Effector memory CD4-positive, alpha-beta T cell (primary cell): ENCODE measurements around the gene FTH1.

Source experiments
- DNase-seq, 3 donors: peaks; one replicate each; pipeline ENCODE4 v3.0.0-alpha.2; 2020
- H3K27ac ChIP-seq: 2 replicates; pipeline ENCODE4 v1.7.0; 2013; ENCODE audit warnings: mild to moderate bottlenecking, low read length, moderate library complexity; ENCODE audit not compliant: insufficient read depth, poor library complexity, severe bottlenecking
- H3K27me3 ChIP-seq: replicated peaks from 2 replicates; pipeline ENCODE4 v1.7.0; 2013; ENCODE audit warnings: mild to moderate bottlenecking, low read length; ENCODE audit not compliant: insufficient read depth, control insufficient read depth, poor library complexity, severe bottlenecking
- H3K36me3 ChIP-seq: 2 replicates; pipeline ENCODE4 v1.7.0; 2013; ENCODE audit warnings: mild to moderate bottlenecking, low read length, moderate library complexity; ENCODE audit not compliant: control insufficient read depth, insufficient read depth
- H3K4me1 ChIP-seq: 2 replicates; pipeline ENCODE4 v1.7.0; 2013; ENCODE audit warnings: low read length, mild to moderate bottlenecking; ENCODE audit not compliant: control insufficient read depth, insufficient read depth, poor library complexity, severe bottlenecking
- H3K4me3 ChIP-seq: 2 replicates; pipeline ENCODE4 v1.7.0; 2013; ENCODE audit warnings: low read length, low read depth, mild to moderate bottlenecking; ENCODE audit not compliant: insufficient read depth, poor library complexity, severe bottlenecking
- H3K9me3 ChIP-seq: 2 replicates; pipeline ENCODE4 v1.7.0; 2013; ENCODE audit warnings: mild to moderate bottlenecking, low read length, moderate library complexity; ENCODE audit not compliant: control insufficient read depth

The FTH1 gene

DNA sequence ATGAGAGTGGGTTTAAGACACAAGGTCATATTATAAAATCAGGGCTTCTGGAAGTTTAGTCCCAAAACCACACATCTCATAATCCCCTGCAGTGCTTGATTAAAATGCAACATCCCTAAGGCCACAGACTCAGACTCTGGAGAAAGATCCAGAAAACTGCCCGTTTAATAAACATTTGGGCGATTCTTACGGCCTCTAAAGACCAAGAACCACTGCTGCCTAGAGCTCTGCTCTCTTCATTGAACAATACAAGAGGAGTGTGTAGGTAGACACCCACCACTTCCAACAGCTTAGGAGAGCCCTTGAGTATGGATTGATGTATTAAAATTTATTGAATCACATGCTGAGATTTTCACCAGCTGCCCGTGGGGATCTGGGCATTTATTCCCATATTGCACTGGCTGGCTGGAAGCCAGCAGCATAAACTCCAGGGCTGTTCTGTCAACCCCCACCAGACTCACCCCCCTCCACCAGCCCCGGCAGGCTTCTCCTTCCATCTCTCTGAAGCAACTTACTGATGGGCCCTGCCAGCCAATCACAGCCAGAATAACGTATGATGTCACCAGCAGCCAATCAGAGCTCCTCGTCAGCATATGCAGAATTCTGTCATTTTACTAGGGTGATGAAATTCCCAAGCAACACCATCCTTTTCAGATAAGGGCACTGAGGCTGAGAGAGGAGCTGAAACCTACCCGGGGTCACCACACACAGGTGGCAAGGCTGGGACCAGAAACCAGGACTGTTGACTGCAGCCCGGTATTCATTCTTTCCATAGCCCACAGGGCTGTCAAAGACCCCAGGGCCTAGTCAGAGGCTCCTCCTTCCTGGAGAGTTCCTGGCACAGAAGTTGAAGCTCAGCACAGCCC is 18.0 kb downstream of the FTH1 start:
- H3K9me3 ChIP-seq: no peaks in the 10 kb centered on the region
- no peaks in the 10 kb centered on the region for H3K36me3 ChIP-seq
- no peak overlapping the region for H3K27ac ChIP-seq
- DNase-seq: no peak
- no peak overlapping the region for H3K4me3 ChIP-seq
- no peaks in the 10 kb centered on the region for H3K27me3 ChIP-seq
- no peaks in the 10 kb centered on the region for H3K4me1 ChIP-seq

- H3K4me1 ChIP-seq: no peaks in the 10 kb centered on the region
- H3K4me3 ChIP-seq: no peak overlapping the region
- no peaks in the 10 kb centered on the region for H3K9me3 ChIP-seq
- DNase-seq: no peak
- H3K27ac ChIP-seq: no peak overlapping the region
- H3K36me3 ChIP-seq: no peaks in the 10 kb centered on the region
- H3K27me3 ChIP-seq: no peaks in the 10 kb centered on the region
These were observed 18.9 kb downstream of the FTH1 start for GRCh38 chr11:61948505-61948904.

GRCh38 chr11:61947486-61948210 is 19.8 kb downstream of the FTH1 start:
- peak in 1 of 3 donors; percentile 32 for DNase-seq

GRCh38 chr11:61946894-61947293 is 20.5 kb downstream of the FTH1 start:
- no peak for DNase-seq
- Histone ChIP-seq H3K4me3 (no peak overlapping the region), H3K9me3 (no peaks in the 10 kb centered on the region), H3K36me3 (no peaks in the 10 kb centered on the region), H3K27me3 (no peaks in the 10 kb centered on the region), H3K27ac (no peak overlapping the region), H3K4me1 (no peaks in the 10 kb centered on the region)

More at GRCh38 chr11:61947486-61948210, 19.8 kb downstream of the FTH1 start:
- H3K4me1 ChIP-seq: no peaks in the 10 kb centered on the region
- H3K27me3 ChIP-seq: no peaks in the 10 kb centered on the region
- H3K9me3 ChIP-seq: no peaks in the 10 kb centered on the region
- no peak overlapping the region for H3K27ac ChIP-seq
- no peak overlapping the region for H3K4me3 ChIP-seq
- H3K36me3 ChIP-seq: no peaks in the 10 kb centered on the region

- no peaks in the 10 kb centered on the region for H3K36me3 ChIP-seq
- no peak for DNase-seq
- no peak overlapping the region for H3K4me3 ChIP-seq
- H3K27ac ChIP-seq: no peak overlapping the region
- H3K27me3 ChIP-seq: no peaks in the 10 kb centered on the region
- no peaks in the 10 kb centered on the region for H3K4me1 ChIP-seq
- H3K9me3 ChIP-seq: no peaks in the 10 kb centered on the region
These were observed 22.2 kb downstream of the FTH1 start for GRCh38 chr11:61945191-61945590.

- H3K9me3 ChIP-seq: no peaks in the 10 kb centered on the region
- H3K27ac ChIP-seq: no peak overlapping the region
- H3K4me3 ChIP-seq: no peak overlapping the region
- no peak for DNase-seq
- H3K4me1 ChIP-seq: no peaks in the 10 kb centered on the region
- H3K36me3 ChIP-seq: no peaks in the 10 kb centered on the region
- no peaks in the 10 kb centered on the region for H3K27me3 ChIP-seq
These were observed 27.0 kb downstream of the FTH1 start for GRCh38 chr11:61940466-61940865.

DNA sequence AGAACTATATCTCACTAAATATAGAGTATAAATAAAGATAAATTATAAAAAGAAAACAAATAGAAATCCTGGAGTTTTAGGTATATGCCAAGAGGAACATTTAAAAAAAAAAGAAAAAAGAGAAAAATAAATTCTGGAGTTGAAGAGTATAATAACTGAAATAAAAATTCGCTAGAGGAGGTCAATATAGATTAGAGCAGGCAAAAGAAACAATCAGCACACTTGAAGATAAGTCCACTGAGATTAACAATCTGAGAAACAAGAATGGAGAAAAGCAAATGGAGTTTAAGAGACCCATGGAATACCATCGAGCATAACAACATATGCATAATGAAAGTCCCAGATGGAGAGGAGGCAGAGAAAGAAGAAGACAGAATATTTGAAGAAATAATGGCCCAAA is 31.6 kb downstream of the FTH1 start:
- Histone ChIP-seq H3K4me3 (no peak overlapping the region), H3K36me3 (no peaks in the 10 kb centered on the region)
- DNase-seq: no peak

DNA sequence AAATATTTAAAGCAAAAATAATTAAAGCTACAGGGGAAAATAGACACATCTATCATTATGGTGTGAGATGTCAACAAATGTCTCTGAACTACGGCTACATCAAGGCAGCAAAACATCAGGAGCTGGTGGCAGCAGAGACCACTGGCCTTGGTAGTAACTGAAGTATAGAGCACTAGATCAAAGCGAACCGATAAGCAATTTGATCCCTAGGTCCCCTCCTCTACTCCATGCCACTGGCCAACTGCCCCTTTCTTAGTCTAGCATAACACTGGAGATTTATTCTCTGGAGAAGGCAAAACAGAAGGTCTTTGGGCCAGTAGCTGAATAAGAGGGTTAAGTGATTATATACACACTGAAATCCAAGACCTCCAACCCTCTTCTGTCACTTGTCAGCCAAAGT is 36.5 kb downstream of the FTH1 start:
- Histone ChIP-seq H3K27ac (no peak overlapping the region), H3K4me3 (no peak overlapping the region), H3K36me3 (no peaks in the 10 kb centered on the region), H3K27me3 (no peaks in the 10 kb centered on the region), H3K9me3 (no peaks in the 10 kb centered on the region), H3K4me1 (no peaks in the 10 kb centered on the region)
- no peak for DNase-seq

More for the DNA sequence above, 31.6 kb downstream of the FTH1 start:
- Histone ChIP-seq H3K27ac (no peak overlapping the region), H3K27me3 (no peaks in the 10 kb centered on the region), H3K4me1 (no peaks in the 10 kb centered on the region), H3K9me3 (no peaks in the 10 kb centered on the region)

DNA sequence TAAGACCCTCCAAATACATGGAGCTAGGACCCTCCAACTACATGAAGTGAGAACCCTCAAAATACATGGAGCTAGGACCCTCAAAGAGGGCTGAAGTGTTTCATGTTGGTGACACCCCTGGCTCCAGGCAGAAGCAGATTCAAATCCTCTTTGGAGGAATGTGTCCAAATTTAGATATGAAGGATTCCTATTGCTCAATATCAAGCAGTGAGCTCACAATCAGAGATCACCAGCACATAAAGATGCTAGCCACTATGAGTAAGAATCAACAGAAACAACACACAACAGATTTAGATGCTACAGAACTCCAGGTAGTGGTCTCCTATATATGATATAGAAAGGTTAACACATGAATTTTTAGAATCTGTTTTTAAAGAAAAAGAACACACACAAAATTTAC is 38.8 kb downstream of the FTH1 start:
- DNase-seq: no peak
- no peaks in the 10 kb centered on the region for H3K9me3 ChIP-seq
- no peak overlapping the region for H3K4me3 ChIP-seq
- no peaks in the 10 kb centered on the region for H3K4me1 ChIP-seq
- H3K36me3 ChIP-seq: no peaks in the 10 kb centered on the region
- H3K27me3 ChIP-seq: no peaks in the 10 kb centered on the region
- H3K27ac ChIP-seq: no peak overlapping the region

DNA sequence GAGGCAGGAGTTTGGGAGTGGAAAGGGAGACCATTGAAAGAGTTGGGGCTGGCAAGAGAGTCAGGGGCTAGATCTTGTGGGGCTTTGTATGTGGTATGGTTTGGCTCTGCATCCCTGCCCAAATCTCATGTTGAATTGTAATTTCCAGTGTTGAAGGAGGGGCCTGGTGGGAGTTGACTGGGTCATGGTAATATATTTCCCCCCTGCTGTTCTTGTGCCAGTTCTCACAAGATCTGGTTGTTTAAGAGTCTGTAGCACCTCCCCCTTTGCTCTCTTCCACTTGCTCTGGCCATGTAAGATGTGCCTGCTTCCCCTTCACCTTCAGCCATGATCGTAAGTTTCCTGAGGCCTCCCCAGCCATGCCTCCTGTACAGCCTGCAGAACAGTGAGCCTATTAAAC is 39.9 kb downstream of the FTH1 start:
- H3K36me3 ChIP-seq: no peaks in the 10 kb centered on the region
- H3K27me3 ChIP-seq: no peaks in the 10 kb centered on the region
- H3K4me3 ChIP-seq: no peak overlapping the region
- H3K9me3 ChIP-seq: no peaks in the 10 kb centered on the region
- DNase-seq: no peak
- no peak overlapping the region for H3K27ac ChIP-seq
- no peaks in the 10 kb centered on the region for H3K4me1 ChIP-seq
